ENCODE results near the gene IGSF8.

The IGSF8 gene

GRCh38 chr1:160070243-160071163 is 27.9 kb downstream of the IGSF8 start:
- no peak for TF ChIP-seq CTCF (IDR thresholded peaks at IDR 0.05; ENCODE audit: low read depth, low read length)
- no peak for DNase-seq (ENCODE audit: extremely low read depth, low read depth)

DNA sequence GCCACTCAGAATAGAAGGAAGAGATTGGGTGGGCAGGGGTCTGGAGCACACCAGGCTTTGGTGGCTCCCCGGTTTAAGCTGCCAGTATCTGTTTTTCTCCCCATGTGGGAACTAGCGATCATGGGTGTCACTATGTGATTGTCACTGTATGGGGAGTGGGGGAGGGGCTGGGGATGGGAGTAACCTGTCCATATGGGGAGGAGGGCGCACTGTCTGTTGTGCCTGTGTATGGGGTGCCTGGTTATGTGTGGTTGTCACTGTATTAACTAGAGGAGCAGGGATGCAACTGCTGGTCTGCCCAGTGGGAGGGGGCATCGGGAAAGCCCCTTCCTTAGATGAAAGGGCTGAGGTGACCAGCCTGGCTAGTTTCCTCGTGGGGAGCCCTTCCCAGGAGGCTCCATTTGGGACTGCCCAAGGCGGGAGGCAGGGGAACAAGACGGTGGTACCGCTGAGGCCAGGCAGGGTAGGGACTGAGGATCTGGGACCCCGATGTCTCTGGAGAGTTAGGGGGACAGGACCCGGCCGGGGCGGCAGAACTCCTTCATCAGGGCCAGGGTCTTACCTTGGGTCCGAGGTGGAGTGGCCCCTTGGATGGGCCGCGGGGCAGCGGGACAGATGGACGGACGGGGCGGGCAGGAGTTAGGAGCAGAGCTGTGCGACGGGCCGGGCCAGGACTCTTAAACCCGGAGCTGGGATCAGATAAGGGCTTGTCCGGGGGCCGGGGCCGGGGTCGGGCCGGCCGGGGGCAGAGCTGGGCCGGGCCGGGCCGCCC is 28.8 kb downstream of the IGSF8 start, which contains the start of gene KCNJ10:
Gene KCNJ10, minus strand, starts transcription at position 701 of the 772 bp plus-strand sequence. CDS start 27,628 bp downstream, outside the sequence.
- DNase-seq (ENCODE audit: extremely low read depth, low read depth) = no peak
- TF ChIP-seq CTCF (IDR thresholded peaks at IDR 0.05; ENCODE audit: low read depth, low read length) = no peak

- no peak for DNase-seq (ENCODE audit: extremely low read depth, low read depth)
- TF ChIP-seq CTCF (IDR thresholded peaks at IDR 0.05; ENCODE audit: low read depth, low read length) = no peak
These were observed 30.2 kb downstream of the IGSF8 start for GRCh38 chr1:160068225-160068624.

DNA sequence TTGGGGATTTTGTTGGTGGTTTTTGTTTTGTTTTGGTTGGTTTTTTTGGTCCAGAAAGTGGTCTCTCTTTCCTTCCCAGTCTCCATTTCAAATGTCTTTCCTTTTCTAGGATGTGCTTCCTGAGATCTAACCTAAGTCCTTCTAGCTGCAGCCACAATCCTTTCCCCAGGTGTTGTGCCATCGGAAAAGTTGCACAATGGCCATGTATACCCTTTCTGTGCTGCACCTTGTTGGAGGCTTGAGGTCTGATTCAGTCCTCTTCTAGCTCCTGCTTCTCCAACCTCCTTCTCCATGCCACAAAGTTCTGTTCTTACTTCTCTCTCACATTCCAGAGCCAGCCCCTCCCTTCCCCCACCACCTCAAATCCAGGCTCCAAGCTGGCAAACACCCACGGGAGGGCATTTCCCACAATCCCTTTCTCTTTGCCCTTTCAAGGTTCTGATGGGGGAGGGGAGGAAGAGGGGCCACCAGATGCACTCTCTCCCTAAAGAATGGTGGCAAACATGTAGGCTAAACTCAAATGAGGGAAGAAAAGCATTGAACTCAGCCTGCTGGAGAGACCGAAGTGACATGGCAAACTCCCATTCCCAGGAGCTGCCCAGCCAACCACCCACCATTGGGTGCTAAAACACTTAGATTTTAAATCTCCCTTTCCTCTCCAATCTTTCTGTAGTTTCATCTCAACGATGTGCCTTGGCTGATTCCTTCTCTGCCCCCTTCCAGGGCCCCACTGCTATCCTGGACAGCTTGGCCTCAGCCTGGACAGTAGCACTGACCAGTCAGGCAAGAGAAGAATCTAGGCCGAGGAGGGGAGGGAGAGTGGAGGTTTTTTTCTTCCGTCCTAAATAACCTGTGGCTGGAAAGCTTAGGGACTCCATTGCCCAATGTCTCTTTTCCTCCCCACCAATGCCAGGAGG is 31.3 kb downstream of the IGSF8 start:
- no peak for TF ChIP-seq CTCF (IDR thresholded peaks at IDR 0.05; ENCODE audit: low read depth, low read length)
- DNase-seq (ENCODE audit: extremely low read depth, low read depth) = no peak

- TF ChIP-seq CTCF (IDR thresholded peaks at IDR 0.05; ENCODE audit: low read depth, low read length) = no peak
These were observed 33.7 kb downstream of the IGSF8 start for GRCh38 chr1:160064746-160065145.

GRCh38 chr1:160064164-160064563 is 34.3 kb downstream of the IGSF8 start:
- TF ChIP-seq CTCF (IDR thresholded peaks at IDR 0.05; ENCODE audit: low read depth, low read length) = no peak
- no peak for DNase-seq (ENCODE audit: extremely low read depth, low read depth)

More at GRCh38 chr1:160064746-160065145, 33.7 kb downstream of the IGSF8 start:
- DNase-seq (ENCODE audit: extremely low read depth, low read depth) = no peak

Measured in AG09319 (cell line).